IMR-90 (cell line): Measurements from ENCODE around the gene PIK3C2B.

Experiments
- BHLHE40 ChIP-seq: fragments of 150-350 bp; IDR thresholded peaks from 2 replicates; pipeline ENCODE4 v1.6.1; 2016; ENCODE audit warnings: mild to moderate bottlenecking, low read depth, low read length
- CEBPB ChIP-seq: IDR thresholded peaks from 2 replicates; pipeline ENCODE4 v1.6.1; 2012; ENCODE audit warnings: low read depth, low read length, improper control_type of control experiment
- CHD1 ChIP-seq: IDR thresholded peaks from 2 replicates; pipeline ENCODE4 v1.6.1; 2012; ENCODE audit warnings: low read depth, low read length, improper control_type of control experiment
- MAFK ChIP-seq: IDR thresholded peaks from 2 replicates; pipeline ENCODE4 v1.6.1; 2012; ENCODE audit warnings: low read depth, low read length, improper control_type of control experiment
- MAZ ChIP-seq: IDR thresholded peaks from 2 replicates; pipeline ENCODE4 v1.6.1; 2012; ENCODE audit warnings: low read depth, mild to moderate bottlenecking, low read length, improper control_type of control experiment, moderate library complexity, borderline replicate concordance
- MXI1 ChIP-seq: IDR thresholded peaks from 2 replicates; pipeline ENCODE4 v1.6.1; 2012; ENCODE audit warnings: low read depth, mild to moderate bottlenecking, low read length, moderate library complexity, borderline replicate concordance
- NFE2L2 ChIP-seq: fragments of 150-350 bp; IDR thresholded peaks from 2 replicates; pipeline ENCODE4 v1.6.1; 2016; ENCODE audit warnings: low read depth, mild to moderate bottlenecking, low read length
- POLR2A ChIP-seq: IDR thresholded peaks from 2 replicates; pipeline ENCODE4 v1.6.1; 2012; ENCODE audit warnings: mild to moderate bottlenecking, low read depth, low read length
- RAD21 ChIP-seq: IDR thresholded peaks from 2 replicates; pipeline ENCODE4 v1.6.1; 2012; ENCODE audit warnings: low read length, improper control_type of control experiment
- RCOR1 ChIP-seq: IDR thresholded peaks from 2 replicates; pipeline ENCODE4 v1.6.1; 2012; ENCODE audit warnings: mild to moderate bottlenecking, low read length, improper control_type of control experiment; ENCODE audit not compliant: insufficient replicate concordance
- RFX5 ChIP-seq: IDR thresholded peaks from 2 replicates; pipeline ENCODE4 v1.8.0; 2012; ENCODE audit warnings: low read depth, mild to moderate bottlenecking, low read length, moderate library complexity
- SMC3 ChIP-seq: fragments of 150-350 bp; IDR thresholded peaks from 2 replicates; pipeline ENCODE4 v1.6.1; 2016; ENCODE audit warnings: low read depth, mild to moderate bottlenecking, antibody characterized with exemption, low read length, moderate library complexity
- TF ChIP-seq, protein P1 (sequence below): conservative IDR thresholded peaks from 2 replicates; pipeline ENCODE4 v1.5.1; 2012; ENCODE audit warnings: mild to moderate bottlenecking, low read depth, low read length, improper control_type of control experiment
- TF ChIP-seq, protein P2 (sequence below): fragments of 150-350 bp; IDR thresholded peaks from 2 replicates; pipeline ENCODE4 v1.6.1; 2016; ENCODE audit warnings: low read depth, mild to moderate bottlenecking, low read length, moderate library complexity, borderline replicate concordance

DNA sequence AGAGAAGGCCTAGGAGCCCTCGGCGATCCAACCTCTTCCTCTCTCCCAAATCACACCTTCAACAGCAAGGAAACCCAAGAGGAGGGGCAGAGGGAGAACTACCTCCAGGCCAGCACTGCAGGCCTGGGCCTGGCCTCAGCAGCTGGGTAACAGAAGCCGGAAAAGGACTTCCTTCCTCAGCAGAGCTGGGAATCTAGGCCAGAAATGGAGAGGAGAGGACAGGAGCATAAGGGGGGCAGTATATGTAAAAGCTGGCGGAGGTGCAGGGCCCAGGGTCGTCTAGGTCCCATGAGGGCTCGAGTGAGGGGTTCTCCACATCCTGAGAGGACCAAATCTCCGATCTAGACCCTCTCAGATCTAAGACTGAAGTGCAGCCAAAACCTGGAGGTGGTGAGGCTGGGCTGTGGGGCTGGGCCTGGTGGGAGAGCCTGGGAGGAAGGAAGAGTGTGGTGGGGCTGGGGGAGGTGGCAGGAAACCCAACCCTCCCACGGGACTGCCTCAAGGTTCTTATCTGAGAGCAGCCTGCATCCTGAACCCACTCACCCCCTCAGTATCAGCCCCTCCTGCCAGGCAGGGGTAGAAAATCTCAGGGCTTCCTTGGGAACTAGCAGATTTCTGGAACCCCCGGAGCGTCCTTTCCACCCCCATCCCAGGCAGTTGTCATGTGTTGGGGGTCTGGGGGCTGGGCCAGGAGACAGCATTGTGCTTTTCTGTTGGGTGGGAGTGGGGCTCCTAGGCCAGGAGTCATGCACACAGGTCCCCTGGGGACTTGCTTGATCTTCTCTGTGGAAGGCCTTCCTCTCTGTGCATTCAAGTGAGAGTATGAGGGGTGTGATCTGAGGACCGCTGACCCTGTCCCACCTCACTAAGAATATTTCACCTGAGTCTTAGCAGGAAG, 33.0 kb downstream of the PIK3C2B start:
- TF ChIP-seq, protein P1, sequence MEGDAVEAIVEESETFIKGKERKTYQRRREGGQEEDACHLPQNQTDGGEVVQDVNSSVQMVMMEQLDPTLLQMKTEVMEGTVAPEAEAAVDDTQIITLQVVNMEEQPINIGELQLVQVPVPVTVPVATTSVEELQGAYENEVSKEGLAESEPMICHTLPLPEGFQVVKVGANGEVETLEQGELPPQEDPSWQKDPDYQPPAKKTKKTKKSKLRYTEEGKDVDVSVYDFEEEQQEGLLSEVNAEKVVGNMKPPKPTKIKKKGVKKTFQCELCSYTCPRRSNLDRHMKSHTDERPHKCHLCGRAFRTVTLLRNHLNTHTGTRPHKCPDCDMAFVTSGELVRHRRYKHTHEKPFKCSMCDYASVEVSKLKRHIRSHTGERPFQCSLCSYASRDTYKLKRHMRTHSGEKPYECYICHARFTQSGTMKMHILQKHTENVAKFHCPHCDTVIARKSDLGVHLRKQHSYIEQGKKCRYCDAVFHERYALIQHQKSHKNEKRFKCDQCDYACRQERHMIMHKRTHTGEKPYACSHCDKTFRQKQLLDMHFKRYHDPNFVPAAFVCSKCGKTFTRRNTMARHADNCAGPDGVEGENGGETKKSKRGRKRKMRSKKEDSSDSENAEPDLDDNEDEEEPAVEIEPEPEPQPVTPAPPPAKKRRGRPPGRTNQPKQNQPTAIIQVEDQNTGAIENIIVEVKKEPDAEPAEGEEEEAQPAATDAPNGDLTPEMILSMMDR = no peak
- no peak for TF ChIP-seq RFX5
- TF ChIP-seq POLR2A = no peak
- TF ChIP-seq RAD21 = no peak
- no peak for TF ChIP-seq CEBPB
- no peak for TF ChIP-seq SMC3
- no peak for TF ChIP-seq CHD1
- no peak for TF ChIP-seq RCOR1
- TF ChIP-seq BHLHE40 = no peak
- no peak for TF ChIP-seq MAZ
- TF ChIP-seq MXI1 = no peak
- TF ChIP-seq, protein P2, sequence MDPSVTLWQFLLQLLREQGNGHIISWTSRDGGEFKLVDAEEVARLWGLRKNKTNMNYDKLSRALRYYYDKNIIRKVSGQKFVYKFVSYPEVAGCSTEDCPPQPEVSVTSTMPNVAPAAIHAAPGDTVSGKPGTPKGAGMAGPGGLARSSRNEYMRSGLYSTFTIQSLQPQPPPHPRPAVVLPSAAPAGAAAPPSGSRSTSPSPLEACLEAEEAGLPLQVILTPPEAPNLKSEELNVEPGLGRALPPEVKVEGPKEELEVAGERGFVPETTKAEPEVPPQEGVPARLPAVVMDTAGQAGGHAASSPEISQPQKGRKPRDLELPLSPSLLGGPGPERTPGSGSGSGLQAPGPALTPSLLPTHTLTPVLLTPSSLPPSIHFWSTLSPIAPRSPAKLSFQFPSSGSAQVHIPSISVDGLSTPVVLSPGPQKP = no peak
- TF ChIP-seq MAFK = no peak
- no peak for TF ChIP-seq NFE2L2
